Left ventricle myocardium inferior (tissue), 1 donor: Measurements from ENCODE around the gene PSEN1. TPM values are rescaled to one million over a fixed set of nuclear protein-coding genes. Genes with fewer than 3 reads are reported as not detected.
A peak's percentile ranks its signal among the peaks of the same experiment; 100 is the strongest.

ENCODE experiments used
- DNase-seq: peaks from one replicate; pipeline ENCODE4 v3.0.0-alpha.2; 2020
- H3K27ac ChIP-seq: fragments of 200-600 bp; replicated peaks from 2 replicates; pipeline ENCODE4 v1.8.0; 2021
- H3K27me3 ChIP-seq: fragments of 200-600 bp; 2 replicates; pipeline ENCODE4 v1.8.0; 2021; ENCODE audit warnings: low read depth
- H3K36me3 ChIP-seq: fragments of 200-600 bp; 2 replicates; pipeline ENCODE4 v1.8.0; 2021
- H3K4me1 ChIP-seq: fragments of 200-600 bp; 2 replicates; pipeline ENCODE4 v1.8.0; 2021
- H3K4me3 ChIP-seq: fragments of 200-600 bp; 2 replicates; pipeline ENCODE4 v1.8.0; 2021; ENCODE audit warnings: mild to moderate bottlenecking, moderate library complexity
- H3K9me3 ChIP-seq: fragments of 200-600 bp; replicated peaks from 2 replicates; pipeline ENCODE4 v1.8.0; 2021
- CTCF ChIP-seq: fragments of 200-600 bp; IDR thresholded peaks from 2 replicates; pipeline ENCODE4 v1.8.0; 2021; ENCODE audit warnings: antibody characterized with exemption, mild to moderate bottlenecking, borderline replicate concordance
- intact Hi-C: fragments of 100-400 bp; cut with micrococcal nuclease; formaldehyde crosslinking; loops from one replicate; pipeline ENCODE4 v1.11.0; 2022
- total RNA-seq: library from RNA; stranded (reverse); fragmentation: NEBNext Ultra II Directional; extraction: Animal tissue kit (Norgen Biotek cat#: 25700); gene quantifications from one replicate; pipeline ENCODE4 v1.2.1, GENCODE V29; 2021
- donor health status: DM: no; HTN: yes; CAD: no; lungs with severe emphysema.

PSEN1 gene
- total RNA-seq, 1 donor from 2014 or later: 25.2 TPM

GRCh38 chr14:73264885-73265720, 128.8 kb downstream of the PSEN1 start:
- H3K9me3 ChIP-seq: no peaks in the 10 kb centered on the region
- H3K27ac ChIP-seq: no peak overlapping the region
- TF ChIP-seq CTCF: no peak
- H3K36me3 ChIP-seq: no peaks in the 10 kb centered on the region
- peaks cover 17% of the 10 kb centered on the region for H3K27me3 ChIP-seq
- no peak overlapping the region for H3K4me3 ChIP-seq
- intact Hi-C loops: no loop called here
- no peak for DNase-seq
- H3K4me1 ChIP-seq: peaks cover 11% of the 10 kb centered on the region

GRCh38 chr14:73265721-73266046, 129.4 kb downstream of the PSEN1 start:
- TF ChIP-seq CTCF: no peak
- Histone ChIP-seq H3K27ac (no peak overlapping the region), H3K4me3 (no peak overlapping the region), H3K36me3 (no peaks in the 10 kb centered on the region), H3K27me3 (peaks cover 11% of the 10 kb centered on the region), H3K4me1 (peaks cover 14% of the 10 kb centered on the region), H3K9me3 (no peaks in the 10 kb centered on the region)
- intact Hi-C loops: no loop called here
- DNase-seq: no peak

- Histone ChIP-seq H3K27ac (no peak overlapping the region), H3K9me3 (no peaks in the 10 kb centered on the region), H3K4me3 (no peak overlapping the region), H3K36me3 (no peaks in the 10 kb centered on the region), H3K4me1 (peaks cover 14% of the 10 kb centered on the region), H3K27me3 (peaks cover 6% of the 10 kb centered on the region)
- DNase-seq: no peak
- intact Hi-C loops: no loop called here
- no peak for TF ChIP-seq CTCF
Measured at GRCh38 chr14:73266317-73266716, 130.0 kb downstream of the PSEN1 start.

- Histone ChIP-seq H3K27ac (no peak overlapping the region), H3K27me3 (peaks cover 5% of the 10 kb centered on the region), H3K9me3 (no peaks in the 10 kb centered on the region), H3K36me3 (no peaks in the 10 kb centered on the region), H3K4me1 (peaks cover 14% of the 10 kb centered on the region), H3K4me3 (no peak overlapping the region)
- no peak for DNase-seq
- no peak for TF ChIP-seq CTCF
- intact Hi-C loops: no loop called here
Measured at GRCh38 chr14:73267474-73267873, 131.2 kb downstream of the PSEN1 start.

DNA sequence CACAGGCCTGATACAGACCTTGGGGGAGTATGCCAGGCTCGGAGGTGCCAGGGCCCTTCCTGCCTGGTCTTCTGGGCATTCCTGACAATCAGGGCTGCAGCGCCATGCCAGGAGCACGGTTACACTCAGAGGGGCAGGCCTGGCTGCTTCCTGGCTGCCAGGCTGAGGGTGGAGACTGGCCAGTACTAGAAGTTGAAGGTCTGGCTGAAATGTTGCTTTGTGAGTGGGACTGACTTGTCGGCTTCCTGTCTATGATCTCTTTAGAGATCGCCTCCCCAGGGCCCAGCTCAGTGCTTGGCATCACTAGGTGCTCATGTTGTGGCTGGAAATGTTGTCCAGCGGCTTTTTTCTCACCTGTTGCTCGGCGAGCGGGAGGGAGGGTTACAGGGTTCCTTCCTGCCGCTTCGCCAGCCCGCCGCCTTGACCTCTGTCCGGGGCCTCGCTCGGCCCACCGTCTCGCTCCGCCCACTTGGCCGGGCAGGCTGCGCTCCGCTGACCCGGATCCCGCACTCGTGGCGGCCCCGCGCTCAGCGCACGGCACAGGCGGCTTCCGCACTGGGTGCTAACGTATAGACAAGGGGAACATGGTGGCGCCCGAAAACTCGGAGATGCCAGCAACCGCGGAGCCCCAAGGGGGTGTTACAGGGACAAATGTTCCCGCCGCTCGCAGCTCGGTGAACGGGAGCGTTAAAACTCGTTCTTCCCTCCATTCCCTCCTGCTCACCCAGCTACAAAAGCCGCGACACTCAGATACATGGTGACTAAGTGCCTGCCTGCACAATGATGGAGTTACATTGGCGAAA, 133.6 kb downstream of the PSEN1 start:
- TF ChIP-seq CTCF: no peak
- Histone ChIP-seq H3K4me3 (peak overlapping the region; percentile 66), H3K27ac (peak overlapping the region; percentile 30), H3K36me3 (peaks cover 14% of the 10 kb centered on the region), H3K9me3 (no peaks in the 10 kb centered on the region), H3K4me1 (peaks cover 14% of the 10 kb centered on the region), H3K27me3 (no peaks in the 10 kb centered on the region)
- intact Hi-C loops: no loop called here
- peak; percentile 64 for DNase-seq
